Activated T-cell treated with anti-CD3 and anti-CD28 coated beads for 4 hours (primary cell): ENCODE results near the gene PAXIP1.
"Not testable (repeated sequence)": the region's sequence is repeated elsewhere in the genome, so short reads cannot be mapped to it uniquely, and the experiment has no call there.

Source experiments
- DNase-seq: peaks from one replicate; pipeline ENCODE4 v3.0.0-alpha.2; 2020

The PAXIP1 gene

DNA sequence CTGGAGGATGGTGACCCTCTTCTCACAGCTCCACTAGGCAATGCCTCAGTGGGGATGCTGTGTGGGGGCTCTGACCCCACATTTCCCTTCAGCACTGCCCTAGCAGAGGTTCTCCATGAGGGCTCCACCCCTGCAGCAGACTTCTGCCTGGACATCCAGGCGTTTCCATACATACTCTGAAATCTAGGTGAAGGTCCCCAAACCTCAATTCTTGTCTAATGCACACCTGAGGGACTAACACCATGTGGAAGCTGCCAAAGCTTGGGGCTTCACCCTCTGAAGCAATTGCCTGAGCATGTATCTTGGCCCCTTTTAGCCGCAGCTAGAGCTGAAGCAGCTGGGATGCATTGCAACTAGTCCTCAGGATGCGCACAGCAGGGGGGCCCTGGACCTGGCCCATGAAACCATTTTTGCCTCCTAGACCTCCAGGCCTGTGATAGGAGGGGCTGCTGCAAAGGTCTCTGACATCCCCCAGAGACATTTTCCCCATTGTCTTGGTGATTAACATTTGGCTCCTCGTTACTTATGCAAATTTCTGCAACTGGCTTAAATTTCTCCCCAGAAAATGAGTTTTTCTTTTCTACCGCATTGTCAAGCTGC is 68.5 kb downstream of the PAXIP1 start:
- DNase-seq = not testable (repeated sequence)

- DNase-seq = no peak
Measured at GRCh38 chr7:154931906-154932305, 71.0 kb downstream of the PAXIP1 start.

- no peak for DNase-seq
Measured at GRCh38 chr7:154929006-154929726, 73.8 kb downstream of the PAXIP1 start.

GRCh38 chr7:154928136-154929005 is 74.6 kb downstream of the PAXIP1 start:
- DNase-seq = peak; percentile 25

GRCh38 chr7:154927624-154928125 is 75.2 kb downstream of the PAXIP1 start:
- peak; percentile 76 for DNase-seq

DNA sequence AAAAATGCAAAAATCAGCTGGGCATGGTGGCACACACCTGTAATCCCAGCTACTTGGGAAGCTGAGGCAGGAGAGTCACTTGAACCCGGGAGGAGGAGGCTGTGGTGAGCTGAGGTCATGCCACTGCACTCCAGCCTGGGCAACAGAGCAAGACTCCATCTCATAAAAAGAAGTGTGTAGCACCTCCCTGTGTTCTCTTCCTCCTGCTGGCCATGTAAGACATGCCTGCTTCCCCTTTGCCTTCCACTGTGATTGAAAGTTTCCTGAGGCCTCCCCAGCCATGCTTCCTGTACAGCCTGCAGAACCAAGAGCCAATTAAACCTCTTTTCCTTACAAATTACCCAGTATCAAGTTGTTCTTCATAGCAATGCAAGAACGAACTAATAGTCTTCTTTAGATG is 80.5 kb downstream of the PAXIP1 start:
- DNase-seq = not testable (repeated sequence)

GRCh38 chr7:154919344-154920225 is 83.3 kb downstream of the PAXIP1 start:
- DNase-seq = no peak

DNA sequence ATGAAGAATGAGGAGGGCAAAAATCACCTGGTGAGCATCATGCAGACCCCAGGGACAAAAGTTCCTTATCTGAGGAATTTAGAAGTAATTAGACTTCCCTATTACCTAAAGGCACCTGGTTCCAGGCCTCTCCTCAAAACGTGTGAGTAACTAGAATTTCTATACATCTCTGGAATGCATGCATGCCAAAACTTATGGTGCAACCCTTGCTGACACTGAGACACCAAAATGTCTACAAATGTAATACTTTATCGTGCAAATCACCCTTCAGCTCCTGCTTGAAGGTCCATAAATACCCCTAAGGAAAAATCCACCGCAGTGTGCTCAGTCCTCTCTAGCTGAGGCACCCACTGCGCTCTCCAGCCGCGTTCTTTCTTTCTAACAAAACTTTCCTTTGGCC is 84.2 kb downstream of the PAXIP1 start:
- DNase-seq = no peak

GRCh38 chr7:154918266-154918665 is 84.7 kb downstream of the PAXIP1 start:
- DNase-seq = no peak

GRCh38 chr7:154917808-154918160 is 85.1 kb downstream of the PAXIP1 start:
- DNase-seq = no peak

DNA sequence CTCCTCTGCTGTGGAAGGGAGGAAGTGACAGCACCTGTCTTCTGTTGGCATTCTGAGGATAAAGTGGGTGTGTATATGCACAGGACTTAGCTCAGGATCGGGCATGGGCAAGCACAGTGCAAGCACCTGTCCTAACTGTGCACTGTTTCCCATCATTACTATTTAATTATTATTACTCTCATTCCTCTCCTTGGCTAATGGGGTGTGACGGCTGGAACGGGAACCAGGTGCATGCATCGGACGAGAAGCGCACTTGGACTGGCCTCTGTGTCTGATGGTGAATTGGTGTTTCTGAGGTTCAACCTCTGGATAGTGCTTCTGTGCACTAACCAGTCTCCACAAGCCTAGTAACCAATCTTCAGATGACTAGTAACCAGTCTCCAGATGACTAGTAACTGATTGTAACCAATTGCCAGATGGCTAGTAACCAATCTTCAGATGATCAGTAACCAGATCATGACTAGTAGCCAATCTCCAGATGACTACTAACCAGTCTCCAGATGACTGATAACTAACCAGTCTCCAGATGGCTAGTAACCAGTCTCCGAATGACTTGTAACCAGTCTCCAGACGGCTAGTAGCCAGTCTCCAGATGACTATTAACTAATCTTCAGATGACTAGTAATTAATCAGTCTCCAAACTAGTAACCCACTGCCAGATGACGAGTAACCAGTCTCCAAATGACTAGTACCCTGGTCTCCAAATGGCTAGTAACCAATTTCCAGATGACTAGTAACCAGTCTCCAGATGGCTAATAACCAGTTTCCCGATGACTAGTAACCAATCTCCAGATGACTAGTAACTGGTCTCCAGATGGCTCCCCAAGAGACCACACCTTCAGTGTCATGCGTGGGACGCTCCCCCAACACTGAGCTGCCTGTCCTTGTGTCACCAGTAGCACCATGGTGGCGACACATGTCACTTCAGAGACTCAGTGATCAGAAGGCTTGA is 85.8 kb downstream of the PAXIP1 start:
- DNase-seq = no peak

GRCh38 chr7:154916381-154916780 is 86.5 kb downstream of the PAXIP1 start:
- no peak for DNase-seq

GRCh38 chr7:154915600-154915999 is 87.3 kb downstream of the PAXIP1 start:
- no peak for DNase-seq

DNA sequence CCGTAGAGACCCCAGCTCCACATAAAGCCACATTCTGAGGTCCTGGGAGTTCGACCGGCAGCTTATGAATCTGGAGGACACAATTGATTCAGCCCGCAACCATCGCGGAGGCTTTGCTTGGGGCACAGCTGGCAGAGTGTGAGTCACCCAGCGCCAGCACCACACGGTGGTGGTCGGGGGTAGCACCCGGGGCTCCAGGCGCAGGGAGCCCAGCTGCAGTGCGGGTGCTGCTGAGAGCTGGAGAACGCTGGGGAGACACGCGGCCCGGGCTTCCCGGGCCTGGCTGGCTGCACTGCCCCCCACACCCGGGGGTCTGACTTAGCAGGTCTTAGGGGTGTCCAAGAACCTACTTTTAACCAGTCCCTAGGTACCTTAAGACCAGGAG is 87.9 kb downstream of the PAXIP1 start:
- DNase-seq = no peak

DNA sequence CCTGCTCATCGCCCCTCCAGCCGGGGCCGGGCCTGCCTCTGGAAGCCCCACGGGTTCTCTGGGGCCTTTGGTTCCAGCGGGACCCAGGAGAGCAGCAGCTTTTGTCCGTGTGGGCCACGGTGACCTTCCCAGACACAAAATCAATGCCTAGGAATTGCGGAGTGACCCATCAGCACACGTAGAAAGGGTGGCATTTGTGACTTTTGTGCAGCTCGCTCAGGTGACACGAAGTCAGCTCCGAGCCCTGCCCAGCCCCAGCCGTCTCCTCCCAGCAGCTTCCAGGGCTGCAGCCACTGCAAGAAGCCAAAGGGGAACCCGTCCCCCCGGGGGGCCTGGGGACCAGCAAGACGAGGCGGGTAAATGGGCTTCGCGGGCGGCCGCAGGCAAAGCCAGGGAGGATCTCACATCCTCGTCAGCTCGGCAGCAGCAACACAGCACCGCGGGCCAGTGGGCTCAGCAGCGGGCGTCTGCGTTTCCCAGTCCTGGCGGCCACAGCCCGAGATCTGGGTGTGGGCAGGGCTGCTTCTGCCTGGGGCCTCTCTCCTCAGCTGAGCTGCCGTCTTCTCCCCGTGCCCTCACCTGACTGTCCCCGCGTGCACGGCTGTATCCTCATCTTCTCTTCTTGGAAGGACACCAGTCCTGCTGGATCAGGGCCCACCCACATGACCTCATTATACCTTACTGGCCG is 88.5 kb downstream of the PAXIP1 start:
- DNase-seq = no peak

- DNase-seq = peak; percentile 86
Measured at GRCh38 chr7:154913638-154914307, 89.2 kb downstream of the PAXIP1 start.

GRCh38 chr7:154912871-154913637 is 89.9 kb downstream of the PAXIP1 start:
- no peak for DNase-seq

DNA sequence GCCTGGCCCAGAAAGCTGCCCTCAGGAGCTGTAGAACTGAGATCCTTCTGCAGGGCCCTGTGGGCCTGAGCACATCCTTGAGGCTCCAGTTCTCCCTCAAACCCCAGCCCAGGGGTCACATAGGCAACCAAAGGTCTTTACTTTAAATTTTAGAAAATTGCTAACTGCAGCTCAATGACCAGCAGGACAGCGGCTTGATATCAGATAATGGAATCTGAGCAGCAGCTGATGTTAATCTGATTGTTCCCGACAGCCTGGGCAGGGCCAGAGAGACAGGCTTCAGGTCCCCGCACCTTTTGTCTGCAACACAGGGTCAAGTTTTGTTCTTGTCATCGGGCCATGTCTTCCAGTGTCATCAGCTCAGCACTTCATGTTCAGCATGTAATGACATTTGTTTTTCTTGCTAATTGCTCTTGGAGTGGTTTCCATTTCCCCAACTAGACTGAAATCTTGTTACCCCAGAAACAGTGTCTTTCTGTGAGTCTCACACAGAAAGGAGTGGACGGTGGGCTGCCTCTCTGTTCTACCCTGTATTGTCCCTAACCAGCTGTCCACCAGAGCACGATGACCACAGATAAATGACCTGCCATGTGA is 91.0 kb downstream of the PAXIP1 start:
- DNase-seq = no peak

GRCh38 chr7:154911411-154911810 is 91.5 kb downstream of the PAXIP1 start:
- no peak for DNase-seq
